WTC11 (cell line): ENCODE data around the gene C4orf36. TPM values are rescaled to one million over a fixed set of nuclear protein-coding genes. Genes with fewer than 3 reads are reported as not detected.
A peak's percentile ranks its signal among the peaks of the same experiment; 100 is the strongest.

Experiments used
- ATAC-seq: fragments of 200-7000 bp; cut with Tn5 transposase; 2 replicates; pipeline ENCODE4 v1.10.0; 2021; ENCODE audit warnings: mild to moderate bottlenecking, moderate library complexity
- CTCF ChIA-PET: fragments of 300-600 bp; sonication (Branson Sonifier 250); formaldehyde crosslinking; loops from one replicate; lab custom pipeline; 2021; ENCODE audit warnings: antibody characterized with exemption; lab: Charles Lee
- POLR2A ChIA-PET: fragments of 350-600 bp; sonication (Branson Sonifier 250); formaldehyde crosslinking; loops from one replicate; lab custom pipeline; 2021; ENCODE audit warnings: antibody characterized with exemption; lab: Charles Lee
- DNase-seq: peaks from one replicate; pipeline ENCODE4 v3.0.0; 2021; ENCODE audit warnings: low spot score
- H3K27ac Mint-ChIP-seq: 2 replicates; pipeline ENCODE4 v1.8.0; 2021; ENCODE audit warnings: mixed read lengths
- H3K27me3 Mint-ChIP-seq: 2 replicates; pipeline ENCODE4 v1.8.0; 2021; ENCODE audit warnings: low read depth, mild to moderate bottlenecking, moderate library complexity, mixed read lengths
- H3K36me3 Mint-ChIP-seq: 2 replicates; pipeline ENCODE4 v1.8.0; 2021; ENCODE audit warnings: mixed read lengths
- H3K4me1 Mint-ChIP-seq: 2 replicates; pipeline ENCODE4 v1.8.0; 2022; ENCODE audit warnings: mixed read lengths
- H3K4me3 Mint-ChIP-seq: 2 replicates; pipeline ENCODE4 v1.8.0; 2021; ENCODE audit warnings: mild to moderate bottlenecking, moderate library complexity, mixed read lengths
- H3K9me3 Mint-ChIP-seq: 2 replicates; pipeline ENCODE4 v1.8.0; 2021; ENCODE audit warnings: mixed read lengths
- JAZF1 ChIP-seq: fragments of 250-450 bp; sonication (Bioruptor Pico); IDR thresholded peaks from 2 replicates; pipeline ENCODE4 v1.9.0; 2021; ENCODE audit warnings: moderate library complexity, mild to moderate bottlenecking, inconsistent platforms
- JUN ChIP-seq: sonication (generic); formaldehyde crosslinking; IDR thresholded peaks from 2 replicates; pipeline ENCODE4 v1.8.0; 2023; ENCODE audit warnings: mild to moderate bottlenecking, missing genetic modification reagents
- NR2C2 ChIP-seq: sonication (generic); formaldehyde crosslinking; IDR thresholded peaks from 2 replicates; pipeline ENCODE4 v1.8.0; 2022; ENCODE audit warnings: mild to moderate bottlenecking, missing genetic modification reagents
- PRRX2 ChIP-seq: fragments of 250-450 bp; sonication (Bioruptor Pico); IDR thresholded peaks from 2 replicates; pipeline ENCODE4 v1.8.0; 2021; ENCODE audit warnings: mild to moderate bottlenecking
- TP53 ChIP-seq: sonication (generic); formaldehyde crosslinking; IDR thresholded peaks from 2 replicates; pipeline ENCODE4 v1.8.1; 2023; ENCODE audit warnings: mild to moderate bottlenecking, missing genetic modification reagents
- ZNF232 ChIP-seq: sonication (generic); formaldehyde crosslinking; IDR thresholded peaks from 2 replicates; pipeline ENCODE4 v1.8.0; 2022; ENCODE audit warnings: mild to moderate bottlenecking, missing genetic modification reagents
- ZNF263 ChIP-seq: sonication (generic); formaldehyde crosslinking; IDR thresholded peaks from 2 replicates; pipeline ENCODE4 v1.8.1; 2022; ENCODE audit warnings: low read depth, mild to moderate bottlenecking, moderate library complexity, missing genetic modification reagents
- ZNF396 ChIP-seq: fragments of 250-450 bp; sonication (Bioruptor Pico); IDR thresholded peaks from 2 replicates; pipeline ENCODE4 v1.8.0; 2021; ENCODE audit warnings: mild to moderate bottlenecking, moderate library complexity, borderline replicate concordance
- total RNA-seq: library from RNA; stranded (reverse); gene quantifications from 3 replicates; pipeline ENCODE4 v1.2.3, GENCODE V29; 2021
- TF ChIP-seq, protein P1 (sequence below): fragments of 200-600 bp; IDR thresholded peaks from 2 replicates; pipeline ENCODE4 v1.8.0; 2022; ENCODE audit warnings: antibody characterized with exemption
- TF ChIP-seq, protein P2 (sequence below): sonication (generic); formaldehyde crosslinking; conservative IDR thresholded peaks from 2 replicates; pipeline ENCODE4 v1.8.1; 2022; ENCODE audit warnings: mild to moderate bottlenecking, missing genetic modification reagents
- TF ChIP-seq, protein P3 (sequence below): sonication (generic); formaldehyde crosslinking; IDR thresholded peaks from 2 replicates; pipeline ENCODE4 v1.8.1; 2022; ENCODE audit warnings: missing genetic modification reagents, borderline replicate concordance
- TF ChIP-seq, protein P4 (sequence below): sonication (generic); formaldehyde crosslinking; IDR thresholded peaks from 2 replicates; pipeline ENCODE4 v1.8.0; 2023; ENCODE audit warnings: missing genetic modification reagents, mild to moderate bottlenecking, borderline replicate concordance
- TF ChIP-seq, protein P5 (sequence below): sonication (generic); formaldehyde crosslinking; IDR thresholded peaks from 2 replicates; pipeline ENCODE4 v1.8.1; 2023; ENCODE audit warnings: mild to moderate bottlenecking, moderate library complexity, missing genetic modification reagents
- TF ChIP-seq, protein P6 (sequence below): fragments of 250-450 bp; sonication (Bioruptor Pico); conservative IDR thresholded peaks from 2 replicates; pipeline ENCODE4 v1.9.0; 2021; ENCODE audit warnings: mild to moderate bottlenecking
- TF ChIP-seq, protein P7 (sequence below): fragments of 250-450 bp; sonication (Bioruptor Pico); IDR thresholded peaks from 2 replicates; pipeline ENCODE4 v1.9.0; 2021; ENCODE audit warnings: moderate library complexity, mild to moderate bottlenecking, inconsistent platforms, borderline replicate concordance
- TF ChIP-seq, protein P8 (sequence below): sonication (generic); formaldehyde crosslinking; IDR thresholded peaks from 2 replicates; pipeline ENCODE4 v1.8.1; 2023; ENCODE audit warnings: mild to moderate bottlenecking, missing genetic modification reagents, borderline replicate concordance

C4orf36 gene
- total RNA-seq, 1 experiment from 2014 or later: 0.79 TPM

DNA sequence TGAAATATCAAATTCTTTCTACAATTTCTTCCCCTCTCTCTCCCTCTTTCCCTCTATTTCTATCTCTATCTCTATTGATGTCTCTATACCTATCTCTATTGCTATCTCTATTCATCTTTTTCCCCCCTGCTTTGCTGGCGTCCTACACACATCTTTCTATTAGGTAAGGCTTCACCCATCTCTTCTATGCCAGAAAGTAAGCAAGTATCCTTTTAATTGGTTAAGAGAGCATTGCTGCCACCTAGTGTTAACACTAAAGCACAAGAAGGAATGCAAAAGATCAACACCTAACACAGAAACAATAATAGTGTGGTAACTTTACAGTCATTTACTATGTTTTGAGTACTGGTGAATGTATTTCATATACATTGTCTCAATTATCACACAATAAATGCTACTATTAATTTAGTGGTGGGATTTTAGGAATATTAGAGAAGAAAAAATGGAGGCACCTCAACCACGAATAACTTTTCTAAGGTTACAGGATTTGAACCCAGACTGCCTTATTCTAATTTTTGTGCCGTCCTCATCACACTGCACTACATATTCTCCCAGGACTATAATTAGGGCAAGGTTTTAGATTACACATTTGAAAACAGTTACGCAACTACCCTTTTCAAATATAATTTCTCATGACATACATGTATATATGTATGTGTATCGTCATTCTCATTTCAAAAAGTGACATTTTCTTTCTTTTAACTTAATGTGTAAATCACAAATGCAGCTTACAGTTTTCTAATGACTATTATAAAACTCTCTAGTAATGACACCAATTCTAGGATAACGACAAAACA lies 3.7 kb upstream of the C4orf36 start:
- no peak overlapping the region for H3K4me3 Mint-ChIP-seq
- H3K4me1 Mint-ChIP-seq: peaks cover 15% of the 10 kb centered on the region
- ChIA-PET POLR2A (no interaction called here), CTCF (no interaction called here)
- no peaks in the 10 kb centered on the region for H3K36me3 Mint-ChIP-seq
- no peak overlapping the region for H3K27ac Mint-ChIP-seq
- TF ChIP-seq, protein P1, sequence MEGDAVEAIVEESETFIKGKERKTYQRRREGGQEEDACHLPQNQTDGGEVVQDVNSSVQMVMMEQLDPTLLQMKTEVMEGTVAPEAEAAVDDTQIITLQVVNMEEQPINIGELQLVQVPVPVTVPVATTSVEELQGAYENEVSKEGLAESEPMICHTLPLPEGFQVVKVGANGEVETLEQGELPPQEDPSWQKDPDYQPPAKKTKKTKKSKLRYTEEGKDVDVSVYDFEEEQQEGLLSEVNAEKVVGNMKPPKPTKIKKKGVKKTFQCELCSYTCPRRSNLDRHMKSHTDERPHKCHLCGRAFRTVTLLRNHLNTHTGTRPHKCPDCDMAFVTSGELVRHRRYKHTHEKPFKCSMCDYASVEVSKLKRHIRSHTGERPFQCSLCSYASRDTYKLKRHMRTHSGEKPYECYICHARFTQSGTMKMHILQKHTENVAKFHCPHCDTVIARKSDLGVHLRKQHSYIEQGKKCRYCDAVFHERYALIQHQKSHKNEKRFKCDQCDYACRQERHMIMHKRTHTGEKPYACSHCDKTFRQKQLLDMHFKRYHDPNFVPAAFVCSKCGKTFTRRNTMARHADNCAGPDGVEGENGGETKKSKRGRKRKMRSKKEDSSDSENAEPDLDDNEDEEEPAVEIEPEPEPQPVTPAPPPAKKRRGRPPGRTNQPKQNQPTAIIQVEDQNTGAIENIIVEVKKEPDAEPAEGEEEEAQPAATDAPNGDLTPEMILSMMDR: peak; percentile 48; the same call in 1 of the 2 replicates
- no peak for TF ChIP-seq NR2C2
- TF ChIP-seq, protein P2, sequence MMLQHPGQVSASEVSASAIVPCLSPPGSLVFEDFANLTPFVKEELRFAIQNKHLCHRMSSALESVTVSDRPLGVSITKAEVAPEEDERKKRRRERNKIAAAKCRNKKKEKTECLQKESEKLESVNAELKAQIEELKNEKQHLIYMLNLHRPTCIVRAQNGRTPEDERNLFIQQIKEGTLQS: no peak
- H3K9me3 Mint-ChIP-seq: no peaks in the 10 kb centered on the region
- ATAC-seq (no peak), DNase-seq (no peak)
- H3K27me3 Mint-ChIP-seq: peaks cover 12% of the 10 kb centered on the region

DNA sequence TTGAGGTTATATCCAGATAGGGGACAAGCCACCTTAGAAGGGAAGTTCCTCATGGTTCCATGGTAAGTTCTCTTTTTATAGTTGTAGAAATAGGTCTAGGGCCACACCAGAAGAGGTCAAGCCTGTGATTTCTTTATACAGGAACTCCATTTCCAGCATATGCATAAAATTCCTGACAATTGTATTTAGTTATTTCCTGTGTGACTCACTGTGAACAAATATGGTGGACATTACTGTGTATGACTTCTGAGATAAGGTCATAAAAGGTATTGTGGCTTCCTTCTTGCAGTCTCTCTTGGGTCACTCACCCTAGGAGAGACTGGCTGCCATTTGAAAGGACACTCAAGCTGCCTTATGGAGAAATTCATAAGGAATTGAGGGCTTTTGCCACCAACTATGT lies 2.2 kb upstream of the C4orf36 start:
- ATAC-seq (no peak), DNase-seq (no peak)
- Mint-ChIP-seq H3K4me1 (peaks cover 19% of the 10 kb centered on the region), H3K27me3 (peaks cover 15% of the 10 kb centered on the region), H3K9me3 (no peaks in the 10 kb centered on the region), H3K4me3 (no peak overlapping the region), H3K36me3 (no peaks in the 10 kb centered on the region), H3K27ac (no peak overlapping the region)
- CTCF ChIA-PET: no interaction called here
- POLR2A ChIA-PET: no interaction called here
- TF ChIP-seq, protein P3, sequence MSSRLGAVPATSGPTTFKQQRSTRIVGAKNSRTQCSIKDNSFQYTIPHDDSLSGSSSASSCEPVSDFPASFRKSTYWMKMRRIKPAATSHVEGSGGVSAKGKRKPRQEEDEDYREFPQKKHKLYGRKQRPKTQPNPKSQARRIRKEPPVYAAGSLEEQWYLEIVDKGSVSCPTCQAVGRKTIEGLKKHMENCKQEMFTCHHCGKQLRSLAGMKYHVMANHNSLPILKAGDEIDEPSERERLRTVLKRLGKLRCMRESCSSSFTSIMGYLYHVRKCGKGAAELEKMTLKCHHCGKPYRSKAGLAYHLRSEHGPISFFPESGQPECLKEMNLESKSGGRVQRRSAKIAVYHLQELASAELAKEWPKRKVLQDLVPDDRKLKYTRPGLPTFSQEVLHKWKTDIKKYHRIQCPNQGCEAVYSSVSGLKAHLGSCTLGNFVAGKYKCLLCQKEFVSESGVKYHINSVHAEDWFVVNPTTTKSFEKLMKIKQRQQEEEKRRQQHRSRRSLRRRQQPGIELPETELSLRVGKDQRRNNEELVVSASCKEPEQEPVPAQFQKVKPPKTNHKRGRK (CRISPR knock-in tag): no peak
- TF ChIP-seq TP53 (CRISPR knock-in tag): no peak
- TF ChIP-seq JUN (CRISPR knock-in tag): no peak
- TF ChIP-seq ZNF232 (CRISPR knock-in tag): no peak
- TF ChIP-seq, protein P4, sequence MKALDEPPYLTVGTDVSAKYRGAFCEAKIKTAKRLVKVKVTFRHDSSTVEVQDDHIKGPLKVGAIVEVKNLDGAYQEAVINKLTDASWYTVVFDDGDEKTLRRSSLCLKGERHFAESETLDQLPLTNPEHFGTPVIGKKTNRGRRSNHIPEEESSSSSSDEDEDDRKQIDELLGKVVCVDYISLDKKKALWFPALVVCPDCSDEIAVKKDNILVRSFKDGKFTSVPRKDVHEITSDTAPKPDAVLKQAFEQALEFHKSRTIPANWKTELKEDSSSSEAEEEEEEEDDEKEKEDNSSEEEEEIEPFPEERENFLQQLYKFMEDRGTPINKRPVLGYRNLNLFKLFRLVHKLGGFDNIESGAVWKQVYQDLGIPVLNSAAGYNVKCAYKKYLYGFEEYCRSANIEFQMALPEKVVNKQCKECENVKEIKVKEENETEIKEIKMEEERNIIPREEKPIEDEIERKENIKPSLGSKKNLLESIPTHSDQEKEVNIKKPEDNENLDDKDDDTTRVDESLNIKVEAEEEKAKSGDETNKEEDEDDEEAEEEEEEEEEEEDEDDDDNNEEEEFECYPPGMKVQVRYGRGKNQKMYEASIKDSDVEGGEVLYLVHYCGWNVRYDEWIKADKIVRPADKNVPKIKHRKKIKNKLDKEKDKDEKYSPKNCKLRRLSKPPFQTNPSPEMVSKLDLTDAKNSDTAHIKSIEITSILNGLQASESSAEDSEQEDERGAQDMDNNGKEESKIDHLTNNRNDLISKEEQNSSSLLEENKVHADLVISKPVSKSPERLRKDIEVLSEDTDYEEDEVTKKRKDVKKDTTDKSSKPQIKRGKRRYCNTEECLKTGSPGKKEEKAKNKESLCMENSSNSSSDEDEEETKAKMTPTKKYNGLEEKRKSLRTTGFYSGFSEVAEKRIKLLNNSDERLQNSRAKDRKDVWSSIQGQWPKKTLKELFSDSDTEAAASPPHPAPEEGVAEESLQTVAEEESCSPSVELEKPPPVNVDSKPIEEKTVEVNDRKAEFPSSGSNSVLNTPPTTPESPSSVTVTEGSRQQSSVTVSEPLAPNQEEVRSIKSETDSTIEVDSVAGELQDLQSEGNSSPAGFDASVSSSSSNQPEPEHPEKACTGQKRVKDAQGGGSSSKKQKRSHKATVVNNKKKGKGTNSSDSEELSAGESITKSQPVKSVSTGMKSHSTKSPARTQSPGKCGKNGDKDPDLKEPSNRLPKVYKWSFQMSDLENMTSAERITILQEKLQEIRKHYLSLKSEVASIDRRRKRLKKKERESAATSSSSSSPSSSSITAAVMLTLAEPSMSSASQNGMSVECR (CRISPR knock-in tag): no peak
- no peak for TF ChIP-seq ZNF396 (CRISPR knock-in tag)
- TF ChIP-seq, protein P5, sequence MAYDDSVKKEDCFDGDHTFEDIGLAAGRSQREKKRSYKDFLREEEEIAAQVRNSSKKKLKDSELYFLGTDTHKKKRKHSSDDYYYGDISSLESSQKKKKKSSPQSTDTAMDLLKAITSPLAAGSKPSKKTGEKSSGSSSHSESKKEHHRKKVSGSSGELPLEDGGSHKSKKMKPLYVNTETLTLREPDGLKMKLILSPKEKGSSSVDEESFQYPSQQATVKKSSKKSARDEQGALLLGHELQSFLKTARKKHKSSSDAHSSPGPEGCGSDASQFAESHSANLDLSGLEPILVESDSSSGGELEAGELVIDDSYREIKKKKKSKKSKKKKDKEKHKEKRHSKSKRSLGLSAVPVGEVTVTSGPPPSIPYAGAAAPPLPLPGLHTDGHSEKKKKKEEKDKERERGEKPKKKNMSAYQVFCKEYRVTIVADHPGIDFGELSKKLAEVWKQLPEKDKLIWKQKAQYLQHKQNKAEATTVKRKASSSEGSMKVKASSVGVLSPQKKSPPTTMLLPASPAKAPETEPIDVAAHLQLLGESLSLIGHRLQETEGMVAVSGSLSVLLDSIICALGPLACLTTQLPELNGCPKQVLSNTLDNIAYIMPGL (CRISPR knock-in tag): no peak
- TF ChIP-seq, protein P6, sequence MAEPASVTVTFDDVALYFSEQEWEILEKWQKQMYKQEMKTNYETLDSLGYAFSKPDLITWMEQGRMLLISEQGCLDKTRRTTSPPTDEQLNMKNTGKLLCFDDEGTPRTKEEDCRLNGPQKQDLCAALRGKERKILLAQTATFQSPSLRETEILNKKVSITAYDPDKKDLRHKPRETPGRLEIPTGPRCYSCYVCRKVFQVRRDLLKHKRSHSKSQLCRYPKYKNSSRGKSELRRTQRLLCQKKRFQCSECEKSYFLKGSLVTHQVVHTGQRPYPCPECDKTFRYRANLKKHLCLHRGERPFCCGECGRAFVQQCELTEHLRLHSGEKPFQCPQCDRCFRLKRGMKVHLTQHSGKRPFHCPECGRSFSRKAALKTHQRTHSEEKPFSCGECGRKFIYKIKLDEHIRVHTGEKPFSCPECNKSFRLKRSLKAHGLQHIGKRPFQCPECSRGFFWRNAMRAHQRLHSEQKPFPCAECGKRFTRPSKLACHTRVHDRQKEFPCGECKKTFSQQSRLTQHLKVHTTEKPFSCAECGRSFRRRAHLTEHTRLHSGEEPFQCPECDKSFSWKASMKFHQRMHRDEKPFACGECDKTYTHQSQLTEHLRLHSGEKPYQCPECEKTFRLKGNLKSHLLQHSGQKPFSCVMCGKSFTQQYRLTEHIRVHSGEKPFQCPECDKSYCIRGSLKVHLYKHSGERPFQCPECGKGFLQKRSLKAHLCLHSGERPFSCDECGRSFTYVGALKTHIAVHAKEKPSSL (CRISPR knock-in tag): no peak
- TF ChIP-seq, protein P7, sequence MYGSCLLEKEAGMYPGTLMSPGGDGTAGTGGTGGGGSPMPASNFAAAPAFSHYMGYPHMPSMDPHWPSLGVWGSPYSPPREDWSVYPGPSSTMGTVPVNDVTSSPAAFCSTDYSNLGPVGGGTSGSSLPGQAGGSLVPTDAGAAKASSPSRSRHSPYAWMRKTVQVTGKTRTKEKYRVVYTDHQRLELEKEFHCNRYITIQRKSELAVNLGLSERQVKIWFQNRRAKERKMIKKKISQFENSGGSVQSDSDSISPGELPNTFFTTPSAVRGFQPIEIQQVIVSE (CRISPR knock-in tag): no peak
- TF ChIP-seq ZNF263 (CRISPR knock-in tag): no peak
- TF ChIP-seq NR2C2: no peak
- no peak for TF ChIP-seq JAZF1 (CRISPR knock-in tag)
- no peak for TF ChIP-seq PRRX2 (CRISPR knock-in tag)
- TF ChIP-seq, protein P8, sequence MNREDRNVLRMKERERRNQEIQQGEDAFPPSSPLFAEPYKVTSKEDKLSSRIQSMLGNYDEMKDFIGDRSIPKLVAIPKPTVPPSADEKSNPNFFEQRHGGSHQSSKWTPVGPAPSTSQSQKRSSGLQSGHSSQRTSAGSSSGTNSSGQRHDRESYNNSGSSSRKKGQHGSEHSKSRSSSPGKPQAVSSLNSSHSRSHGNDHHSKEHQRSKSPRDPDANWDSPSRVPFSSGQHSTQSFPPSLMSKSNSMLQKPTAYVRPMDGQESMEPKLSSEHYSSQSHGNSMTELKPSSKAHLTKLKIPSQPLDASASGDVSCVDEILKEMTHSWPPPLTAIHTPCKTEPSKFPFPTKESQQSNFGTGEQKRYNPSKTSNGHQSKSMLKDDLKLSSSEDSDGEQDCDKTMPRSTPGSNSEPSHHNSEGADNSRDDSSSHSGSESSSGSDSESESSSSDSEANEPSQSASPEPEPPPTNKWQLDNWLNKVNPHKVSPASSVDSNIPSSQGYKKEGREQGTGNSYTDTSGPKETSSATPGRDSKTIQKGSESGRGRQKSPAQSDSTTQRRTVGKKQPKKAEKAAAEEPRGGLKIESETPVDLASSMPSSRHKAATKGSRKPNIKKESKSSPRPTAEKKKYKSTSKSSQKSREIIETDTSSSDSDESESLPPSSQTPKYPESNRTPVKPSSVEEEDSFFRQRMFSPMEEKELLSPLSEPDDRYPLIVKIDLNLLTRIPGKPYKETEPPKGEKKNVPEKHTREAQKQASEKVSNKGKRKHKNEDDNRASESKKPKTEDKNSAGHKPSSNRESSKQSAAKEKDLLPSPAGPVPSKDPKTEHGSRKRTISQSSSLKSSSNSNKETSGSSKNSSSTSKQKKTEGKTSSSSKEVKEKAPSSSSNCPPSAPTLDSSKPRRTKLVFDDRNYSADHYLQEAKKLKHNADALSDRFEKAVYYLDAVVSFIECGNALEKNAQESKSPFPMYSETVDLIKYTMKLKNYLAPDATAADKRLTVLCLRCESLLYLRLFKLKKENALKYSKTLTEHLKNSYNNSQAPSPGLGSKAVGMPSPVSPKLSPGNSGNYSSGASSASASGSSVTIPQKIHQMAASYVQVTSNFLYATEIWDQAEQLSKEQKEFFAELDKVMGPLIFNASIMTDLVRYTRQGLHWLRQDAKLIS: no peak
